ENCODE measurements around the gene MAP3K14. TPM values are rescaled to one million over a fixed set of nuclear protein-coding genes. Genes with fewer than 3 reads are reported as not detected.
"Not testable (repeated sequence)": the region's sequence is repeated elsewhere in the genome, so short reads cannot be mapped to it uniquely, and the experiment has no call there.

MAP3K14 gene
- total RNA-seq, 1 donor from 2014 or later, result 14.8 TPM

GRCh38 chr17:45306623-45307022, 10.2 kb downstream of the MAP3K14 start:
- no peaks in the 10 kb centered on the region for H3K9me3 ChIP-seq (replicated peaks)
- TF ChIP-seq, protein P1, sequence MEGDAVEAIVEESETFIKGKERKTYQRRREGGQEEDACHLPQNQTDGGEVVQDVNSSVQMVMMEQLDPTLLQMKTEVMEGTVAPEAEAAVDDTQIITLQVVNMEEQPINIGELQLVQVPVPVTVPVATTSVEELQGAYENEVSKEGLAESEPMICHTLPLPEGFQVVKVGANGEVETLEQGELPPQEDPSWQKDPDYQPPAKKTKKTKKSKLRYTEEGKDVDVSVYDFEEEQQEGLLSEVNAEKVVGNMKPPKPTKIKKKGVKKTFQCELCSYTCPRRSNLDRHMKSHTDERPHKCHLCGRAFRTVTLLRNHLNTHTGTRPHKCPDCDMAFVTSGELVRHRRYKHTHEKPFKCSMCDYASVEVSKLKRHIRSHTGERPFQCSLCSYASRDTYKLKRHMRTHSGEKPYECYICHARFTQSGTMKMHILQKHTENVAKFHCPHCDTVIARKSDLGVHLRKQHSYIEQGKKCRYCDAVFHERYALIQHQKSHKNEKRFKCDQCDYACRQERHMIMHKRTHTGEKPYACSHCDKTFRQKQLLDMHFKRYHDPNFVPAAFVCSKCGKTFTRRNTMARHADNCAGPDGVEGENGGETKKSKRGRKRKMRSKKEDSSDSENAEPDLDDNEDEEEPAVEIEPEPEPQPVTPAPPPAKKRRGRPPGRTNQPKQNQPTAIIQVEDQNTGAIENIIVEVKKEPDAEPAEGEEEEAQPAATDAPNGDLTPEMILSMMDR (IDR thresholded peaks at IDR 0.05; ENCODE audit: borderline replicate concordance), result peak; percentile 16
- peaks cover 98% of the 10 kb centered on the region for H3K4me1 ChIP-seq
- no peak for DNase-seq
- H3K36me3 ChIP-seq, result no peaks in the 10 kb centered on the region
- intact Hi-C loops (cut with micrococcal nuclease), result no loop called here
- no peak overlapping the region for H3K4me3 ChIP-seq
- no peaks in the 10 kb centered on the region for H3K27me3 ChIP-seq (ENCODE audit: low read depth)
- peak overlapping the region; percentile 97 for H3K27ac ChIP-seq (replicated peaks)

- H3K4me3 ChIP-seq, result no peak overlapping the region
- H3K9me3 ChIP-seq (replicated peaks), result no peaks in the 10 kb centered on the region
- TF ChIP-seq, protein P1 (IDR thresholded peaks at IDR 0.05; ENCODE audit: borderline replicate concordance), result no peak
- no peak for DNase-seq
- H3K36me3 ChIP-seq, result no peaks in the 10 kb centered on the region
- peaks cover 98% of the 10 kb centered on the region for H3K4me1 ChIP-seq
- H3K27me3 ChIP-seq (ENCODE audit: low read depth), result no peaks in the 10 kb centered on the region
- H3K27ac ChIP-seq (replicated peaks), result peak overlapping the region; percentile 97
- intact Hi-C loops (cut with micrococcal nuclease), result no loop called here
These were observed 10.7 kb downstream of the MAP3K14 start for GRCh38 chr17:45306094-45306493.

DNA sequence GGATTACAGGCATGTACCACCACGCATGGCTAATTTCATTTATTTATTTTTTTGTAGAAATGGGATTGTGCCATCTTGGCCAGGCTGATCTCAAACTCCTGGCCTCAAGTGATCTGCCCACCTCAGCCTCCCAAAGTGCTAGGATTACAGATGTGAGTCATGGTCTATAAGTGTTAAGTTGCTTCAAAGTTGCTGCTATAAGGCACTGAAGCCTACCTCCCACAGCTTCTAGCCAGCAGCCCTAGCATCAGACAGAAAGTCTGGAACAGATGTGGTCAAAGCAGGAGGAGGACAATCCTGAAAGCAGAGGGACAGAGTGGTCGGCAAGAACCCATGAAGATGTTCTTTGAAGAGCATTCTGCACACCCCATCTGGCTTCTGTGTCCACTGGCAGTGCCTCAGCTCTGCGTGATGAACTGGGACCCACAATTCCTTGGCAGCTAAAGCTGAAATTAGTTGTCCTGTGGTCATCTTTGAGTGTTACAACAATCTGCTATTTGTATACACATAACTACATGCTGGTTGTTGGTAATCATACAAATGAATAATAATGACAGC, 11.2 kb downstream of the MAP3K14 start:
- TF ChIP-seq, protein P1 (IDR thresholded peaks at IDR 0.05; ENCODE audit: borderline replicate concordance), result no peak
- Histone ChIP-seq H3K36me3 (no peaks in the 10 kb centered on the region), H3K27me3 (ENCODE audit: low read depth) (no peaks in the 10 kb centered on the region), H3K9me3 (replicated peaks) (no peaks in the 10 kb centered on the region), H3K4me1 (peaks cover 98% of the 10 kb centered on the region), H3K4me3 (no peak overlapping the region), H3K27ac (replicated peaks) (peak overlapping the region; percentile 97)
- no peak for DNase-seq
- intact Hi-C loops (cut with micrococcal nuclease), result no loop called here

DNA sequence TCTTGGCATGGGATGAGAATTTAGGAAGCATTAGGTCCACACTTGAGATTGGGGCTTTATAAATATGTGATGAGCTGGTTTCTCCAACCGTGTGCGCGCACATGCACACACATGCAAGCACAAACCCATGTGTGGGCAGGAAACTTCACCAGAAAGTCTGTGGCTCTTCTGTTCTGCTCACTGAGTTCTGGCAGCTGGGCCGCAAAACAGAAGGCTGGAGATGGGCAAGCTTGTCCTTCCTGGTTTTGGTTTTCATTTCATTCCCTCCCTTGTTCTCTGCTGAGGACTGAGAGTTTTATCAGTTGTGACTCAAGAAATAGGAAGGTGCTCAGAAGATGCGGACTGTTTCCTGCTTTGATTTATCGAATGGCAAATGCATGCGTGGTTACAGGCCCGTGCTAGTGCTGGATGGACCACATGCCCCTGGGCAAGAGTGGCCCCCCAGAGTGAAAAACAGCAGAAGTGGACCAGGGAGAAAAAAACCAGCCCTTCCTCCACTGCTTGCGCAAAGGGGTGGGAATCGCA, 14.1 kb downstream of the MAP3K14 start:
- peak overlapping the region; percentile 2 for H3K4me3 ChIP-seq
- no peaks in the 10 kb centered on the region for H3K36me3 ChIP-seq
- H3K4me1 ChIP-seq, result peaks cover 98% of the 10 kb centered on the region
- H3K9me3 ChIP-seq (replicated peaks), result no peaks in the 10 kb centered on the region
- no peaks in the 10 kb centered on the region for H3K27me3 ChIP-seq (ENCODE audit: low read depth)
- H3K27ac ChIP-seq (replicated peaks), result peak overlapping the region; percentile 97
- TF ChIP-seq, protein P1 (IDR thresholded peaks at IDR 0.05; ENCODE audit: borderline replicate concordance), result no peak
- intact Hi-C loops (cut with micrococcal nuclease), result no loop called here
- DNase-seq, result peak; percentile 44

- H3K9me3 ChIP-seq (replicated peaks); H3K36me3 ChIP-seq; H3K4me3 ChIP-seq; DNase-seq; intact Hi-C loops (cut with micrococcal nuclease); H3K27me3 ChIP-seq (ENCODE audit: low read depth): not testable (repeated sequence)
- H3K4me1 ChIP-seq, result peaks cover 98% of the 10 kb centered on the region
- H3K27ac ChIP-seq (replicated peaks), result peak overlapping the region; percentile 97
These were observed 14.6 kb downstream of the MAP3K14 start for GRCh38 chr17:45302220-45302619.

DNA sequence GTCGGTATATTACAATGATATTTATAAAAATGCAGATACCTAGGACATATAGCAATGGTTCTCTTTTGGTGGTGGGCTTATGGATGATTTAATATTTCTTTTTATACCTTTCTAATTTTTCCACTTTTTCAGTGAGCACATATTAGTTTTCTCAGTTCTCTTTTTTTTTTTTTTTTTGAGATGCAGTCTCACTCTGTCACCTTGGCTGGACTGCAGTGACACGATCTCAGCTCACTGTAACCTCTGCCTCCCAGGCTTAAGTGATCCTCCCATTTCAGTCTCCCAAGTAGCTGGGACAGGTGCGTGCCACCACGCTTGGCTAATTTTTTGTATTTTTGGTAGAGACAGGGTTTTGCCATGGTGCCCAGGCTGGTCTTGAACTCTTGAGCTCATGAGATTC, 15.1 kb downstream of the MAP3K14 start:
- no peaks in the 10 kb centered on the region for H3K27me3 ChIP-seq (ENCODE audit: low read depth)
- DNase-seq, result no peak
- peak overlapping the region; percentile 97 for H3K27ac ChIP-seq (replicated peaks)
- no peaks in the 10 kb centered on the region for H3K36me3 ChIP-seq
- intact Hi-C loops (cut with micrococcal nuclease), result no loop called here
- H3K4me3 ChIP-seq, result no peak overlapping the region
- peaks cover 98% of the 10 kb centered on the region for H3K4me1 ChIP-seq
- no peaks in the 10 kb centered on the region for H3K9me3 ChIP-seq (replicated peaks)
- TF ChIP-seq, protein P1 (IDR thresholded peaks at IDR 0.05; ENCODE audit: borderline replicate concordance), result no peak
